Measurements from ENCODE around the gene GPAM.

GPAM gene

GRCh38 chr10:112141292-112141691 lies 42.3 kb downstream of the GPAM start:
- TF ChIP-seq CTCF (IDR thresholded peaks at IDR 0.05; ENCODE audit: borderline replicate concordance, insufficient read depth, low read depth, low read length): no peak
- H3K4me3 ChIP-seq (ENCODE audit: low read depth, low read length): no peak overlapping the region

DNA sequence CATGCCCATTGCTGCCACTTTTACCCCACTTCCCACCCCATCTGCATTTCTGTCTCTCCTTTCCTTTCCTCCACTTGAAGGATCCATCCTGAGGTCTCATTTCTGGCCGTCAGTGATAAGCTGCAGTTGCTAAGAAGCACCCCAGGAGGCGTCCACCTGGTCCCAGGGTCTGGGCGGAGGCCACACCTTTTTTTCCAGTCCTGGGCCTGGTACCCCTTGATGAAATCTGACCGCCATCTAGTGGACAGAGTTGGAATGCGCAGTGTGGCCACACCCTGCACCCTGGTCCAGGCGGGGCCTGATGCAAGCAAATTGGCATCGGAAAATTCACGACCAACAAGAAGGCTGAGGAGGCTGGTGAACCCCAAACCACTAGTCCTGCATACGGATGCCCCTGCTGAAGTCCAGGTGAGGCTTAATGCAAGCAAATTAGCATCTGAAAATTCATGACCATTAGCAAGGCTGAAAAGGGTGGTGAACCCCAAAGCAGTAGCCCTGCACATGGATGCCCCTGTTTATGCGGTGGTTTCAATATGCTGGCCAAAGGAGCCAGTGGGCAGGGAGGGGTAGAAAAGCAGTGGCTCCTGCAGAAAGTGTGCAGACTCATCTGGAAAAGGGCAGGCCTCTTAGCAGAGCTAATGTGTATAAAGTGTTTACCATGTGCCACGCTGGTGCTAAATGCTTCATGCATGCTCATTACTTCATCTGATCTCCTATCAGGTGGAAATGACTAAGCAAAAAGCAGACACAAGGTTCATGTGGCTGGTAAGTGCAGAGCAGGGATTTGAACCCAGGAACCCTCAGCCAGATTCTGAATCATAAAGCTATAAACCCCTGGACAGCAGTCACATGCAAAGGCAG lies 43.2 kb downstream of the GPAM start:
- no peak overlapping the region for H3K4me3 ChIP-seq (ENCODE audit: low read depth, low read length)
- peak; percentile 89 for TF ChIP-seq CTCF (IDR thresholded peaks at IDR 0.05; ENCODE audit: borderline replicate concordance, insufficient read depth, low read depth, low read length)

GRCh38 chr10:112139176-112139575 lies 44.4 kb downstream of the GPAM start:
- H3K4me3 ChIP-seq (ENCODE audit: low read depth, low read length): no peak overlapping the region

DNA sequence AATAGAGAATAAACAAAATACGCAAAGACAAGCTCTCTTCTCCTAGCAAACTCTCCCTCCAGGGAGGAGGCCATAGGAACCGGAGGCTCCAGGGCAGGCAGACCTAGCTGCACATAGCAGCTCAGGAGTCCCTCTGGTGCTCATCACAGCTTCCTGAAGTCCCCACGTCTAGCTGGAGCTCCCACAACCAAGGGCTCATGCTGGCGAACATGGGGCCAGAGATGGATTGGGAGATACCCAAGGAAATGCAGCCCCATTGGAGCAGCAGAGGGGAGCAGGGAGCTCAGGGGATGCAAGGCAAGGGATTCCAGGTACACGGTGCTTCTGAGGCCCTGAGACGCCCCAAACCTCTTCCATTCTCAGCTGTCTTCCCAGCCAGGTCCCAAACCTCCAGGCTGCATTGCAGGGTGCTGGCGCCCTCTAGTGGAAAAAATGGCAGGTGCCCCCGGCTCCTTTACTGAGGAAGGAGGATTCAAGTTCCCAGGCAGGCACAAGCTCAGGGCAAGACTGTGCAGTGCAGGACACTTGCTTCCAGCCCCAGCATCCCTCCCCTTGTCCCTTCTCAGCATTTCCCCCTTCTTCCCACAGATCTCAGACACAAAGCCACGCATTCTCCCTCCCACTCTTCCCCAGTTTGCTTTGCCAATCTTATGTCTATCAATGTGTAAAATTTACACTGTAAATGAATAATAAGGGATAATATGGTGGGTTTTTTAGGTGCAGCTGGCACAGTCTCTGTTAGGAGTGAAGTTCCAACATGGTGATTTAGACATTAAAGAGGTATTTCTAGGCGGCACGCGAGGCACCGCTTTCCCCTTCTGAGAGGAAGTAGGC lies 46.2 kb downstream of the GPAM start:
- no peak overlapping the region for H3K4me3 ChIP-seq (ENCODE audit: low read depth, low read length)
- peak; percentile 89 for TF ChIP-seq CTCF (IDR thresholded peaks at IDR 0.05; ENCODE audit: borderline replicate concordance, insufficient read depth, low read depth, low read length)

More at GRCh38 chr10:112139176-112139575, 44.4 kb downstream of the GPAM start:
- TF ChIP-seq CTCF (IDR thresholded peaks at IDR 0.05; ENCODE audit: borderline replicate concordance, insufficient read depth, low read depth, low read length): no peak

DNA sequence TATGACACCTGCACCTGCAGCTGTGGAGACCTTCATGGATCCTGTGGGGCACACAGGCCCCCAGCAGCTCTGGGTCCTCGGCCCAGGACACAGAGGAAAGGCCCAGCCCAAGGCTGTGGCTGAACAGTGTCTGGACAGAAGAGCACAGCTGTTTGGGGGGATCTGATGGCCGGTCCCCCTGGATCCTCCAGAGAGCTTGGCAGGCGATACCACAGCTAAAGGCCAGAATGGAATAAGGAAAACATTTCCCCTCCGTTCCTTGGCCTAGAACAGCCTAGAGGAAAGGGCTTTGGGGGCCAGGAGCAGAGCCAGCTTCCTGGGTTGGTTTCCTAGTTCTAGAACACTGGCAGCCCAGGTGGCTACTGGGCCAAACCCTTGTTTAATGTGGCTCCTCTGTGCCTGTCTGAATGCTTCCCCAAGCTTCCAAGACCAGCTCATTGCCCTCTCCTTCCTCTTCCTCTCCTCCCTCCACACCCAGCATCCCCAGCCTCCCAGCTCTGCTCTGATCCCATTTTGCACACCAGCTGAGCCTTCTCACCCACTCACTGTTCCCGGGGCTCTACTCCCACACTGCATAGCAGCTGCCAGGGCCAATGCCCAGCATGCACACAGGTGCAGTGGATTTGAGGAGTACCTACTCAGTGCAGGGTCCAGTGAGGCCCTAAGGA lies 46.9 kb downstream of the GPAM start:
- no peak overlapping the region for H3K4me3 ChIP-seq (ENCODE audit: low read depth, low read length)
- no peak for TF ChIP-seq CTCF (IDR thresholded peaks at IDR 0.05; ENCODE audit: borderline replicate concordance, insufficient read depth, low read depth, low read length)

GRCh38 chr10:112135604-112136003 lies 48.0 kb downstream of the GPAM start:
- no peak for TF ChIP-seq CTCF (IDR thresholded peaks at IDR 0.05; ENCODE audit: borderline replicate concordance, insufficient read depth, low read depth, low read length)
- no peak overlapping the region for H3K4me3 ChIP-seq (ENCODE audit: low read depth, low read length)

All from GM12875 (cell line).